ENCODE data around the gene ARPC5. TPM values are rescaled to one million over a fixed set of nuclear protein-coding genes. Genes with fewer than 3 reads are reported as not detected.

The ARPC5 gene
- total and polyA plus RNA-seq, 10 of the 15 experiments (the other 5 are each of a cell fraction or from before 2014, with no cell fraction given): 238 to 784 (median 309) TPM

- no peak for TF ChIP-seq E4F1 (IDR thresholded peaks at IDR 0.05; ENCODE audit: borderline replicate concordance, partially characterized antibody)
- TF ChIP-seq ZNF217 (IDR thresholded peaks at IDR 0.05): no peak
- peak; percentile 56; the same call in 1 of the 2 replicates for TF ChIP-seq GABPA (IDR thresholded peaks at IDR 0.05; ENCODE audit: low read depth)
- TF ChIP-seq KAT2A (conservative IDR thresholded peaks at IDR 0.05; ENCODE audit: control insufficient read depth, low read depth, low read length): no peak
- 0 out of 2 replicates have a peak, but pooled peaks have one; percentile 48 for TF ChIP-seq ZBTB11 (CRISPR knock-in tag; IDR thresholded peaks at IDR 0.05)
- peak; percentile 50; the same call in 1 of the 2 replicates for TF ChIP-seq ZBTB40 (IDR thresholded peaks at IDR 0.05; ENCODE audit: borderline replicate concordance)
Measured at GRCh38 chr1:183632964-183633363, 2.6 kb downstream of the ARPC5 start (continued).

Measured in GM12878 (cell line).